ENCODE data around the gene SFI1.

GRCh38 chr22:31448382-31448781 lies 48.0 kb upstream of the SFI1 start:
- TF ChIP-seq CTCF (IDR thresholded peaks at IDR 0.05) (no peak), POLR2A (IDR thresholded peaks at IDR 0.05) (no peak)

All from esophagus squamous epithelium (tissue), 4 donors.